Stimulated activated naive B cell treated with anti-CD40 and anti-IgM and Interleukin-4, amounts not matched to agents 10 μg/mL and 1 μg/mL and 100 μg/mL, for 72 hours (primary cell): ENCODE measurements around the gene WDR27.

ENCODE experiments used
- ATAC-seq, 2 donors: fragments of 150-1000 bp; cut with Tn5 transposase; replicated peaks; 2 replicates each; pipeline ENCODE4 v1.10.0; 2021; ENCODE audit warnings: moderate library complexity in 1 of 2
- DNase-seq: peaks from one replicate; pipeline ENCODE4 v3.0.0; 2021
- H3K27ac Mint-ChIP-seq: one replicate; pipeline ENCODE4 v1.8.0; 2022; ENCODE audit warnings: mild to moderate bottlenecking, mixed read lengths
- H3K27me3 Mint-ChIP-seq, 2 donors: one replicate each; pipeline ENCODE4 v1.8.0; 2022; ENCODE audit warnings: mixed read lengths in 2 of 2
- H3K36me3 Mint-ChIP-seq, 2 donors: one replicate each; pipeline ENCODE4 v1.8.0; 2022; ENCODE audit warnings: mixed read lengths in 2 of 2, mild to moderate bottlenecking in 1 of 2
- H3K4me1 Mint-ChIP-seq, 2 donors: one replicate each; pipeline ENCODE4 v1.8.0; 2022; ENCODE audit warnings: mixed read lengths in 2 of 2, mild to moderate bottlenecking in 1 of 2
- H3K4me3 Mint-ChIP-seq, 2 donors: one replicate each; pipeline ENCODE4 v1.8.0; 2022; ENCODE audit warnings: mild to moderate bottlenecking in 2 of 2, mixed read lengths in 2 of 2, moderate library complexity in 1 of 2
- H3K9me3 Mint-ChIP-seq, 2 donors: one replicate each; pipeline ENCODE4 v1.8.0; 2022; ENCODE audit warnings: mixed read lengths in 2 of 2, mild to moderate bottlenecking in 1 of 2

WDR27 gene

GRCh38 chr6:169695131-169695530 is 6.7 kb downstream of the WDR27 start:
- no peak for ATAC-seq

GRCh38 chr6:169692516-169692915 is 9.3 kb downstream of the WDR27 start:
- ATAC-seq: no peak
- no peak for DNase-seq
- Mint-ChIP-seq H3K9me3 (peaks cover 11 to 13% of the 10 kb centered on the region in 2 donors), H3K27me3 (no peaks in the 10 kb centered on the region), H3K4me1 (peaks cover 5 to 19% of the 10 kb centered on the region in 2 donors), H3K27ac (no peak overlapping the region), H3K4me3 (no peak overlapping the region), H3K36me3 (peaks cover 47 to 70% of the 10 kb centered on the region in 2 donors)

More at GRCh38 chr6:169695131-169695530, 6.7 kb downstream of the WDR27 start:
- Mint-ChIP-seq H3K4me3 (no peak overlapping the region), H3K27me3 (no peaks in the 10 kb centered on the region), H3K9me3 (peaks cover 11 to 13% of the 10 kb centered on the region in 2 donors), H3K36me3 (peaks cover 46 to 66% of the 10 kb centered on the region in 2 donors), H3K27ac (no peak overlapping the region), H3K4me1 (peaks cover 12 to 29% of the 10 kb centered on the region in 2 donors)
- DNase-seq: no peak

DNA sequence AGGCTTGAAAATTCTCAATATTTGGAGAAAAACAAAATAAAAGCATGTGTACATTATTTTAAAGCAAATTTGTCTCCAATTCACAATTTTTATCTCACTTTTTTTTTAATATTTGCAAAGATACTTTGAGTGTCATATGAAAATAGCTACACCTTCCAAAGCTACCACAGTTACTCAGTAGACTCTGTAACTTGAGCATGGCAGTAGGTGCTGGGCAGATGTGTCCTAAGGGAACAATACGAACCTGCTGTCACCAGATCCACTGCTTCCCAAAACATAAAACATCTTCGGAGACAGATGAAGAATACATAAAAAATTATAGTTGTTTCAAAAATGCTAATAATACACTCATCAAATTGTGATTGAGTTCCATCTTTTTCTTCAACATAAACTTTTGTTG is 10.6 kb downstream of the WDR27 start:
- Mint-ChIP-seq H3K36me3 (peaks cover 47 to 71% of the 10 kb centered on the region in 2 donors), H3K27me3 (no peaks in the 10 kb centered on the region), H3K9me3 (peaks cover 16 to 17% of the 10 kb centered on the region in 2 donors), H3K27ac (no peak overlapping the region), H3K4me1 (peaks cover 5 to 19% of the 10 kb centered on the region in 2 donors), H3K4me3 (no peak overlapping the region)
- DNase-seq (no peak), ATAC-seq (no peak)

DNA sequence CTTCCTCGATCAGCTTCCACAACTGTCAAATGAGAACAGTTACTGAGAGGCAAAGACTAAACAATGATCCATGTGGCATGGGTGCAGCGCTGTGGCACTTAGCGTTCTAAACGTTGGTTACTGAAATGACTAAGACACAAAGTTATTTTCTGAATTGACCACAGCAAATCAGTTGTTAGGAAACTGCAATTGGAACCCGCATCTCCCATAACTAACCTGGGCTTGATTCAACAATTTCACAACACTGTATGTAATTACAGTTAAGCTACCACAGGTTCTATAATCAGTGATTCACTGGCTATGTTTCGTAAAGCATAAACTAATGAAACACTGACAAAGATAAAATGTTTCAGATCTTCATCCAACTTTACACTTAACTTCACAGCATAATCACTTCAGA is 12.5 kb downstream of the WDR27 start:
- Mint-ChIP-seq H3K27me3 (no peaks in the 10 kb centered on the region), H3K4me3 (no peak overlapping the region), H3K9me3 (peaks cover 25 to 26% of the 10 kb centered on the region in 2 donors), H3K4me1 (peaks cover 8 to 19% of the 10 kb centered on the region in 2 donors), H3K27ac (no peak overlapping the region), H3K36me3 (peaks cover 53 to 74% of the 10 kb centered on the region in 2 donors)
- DNase-seq (no peak), ATAC-seq (no peak)

DNA sequence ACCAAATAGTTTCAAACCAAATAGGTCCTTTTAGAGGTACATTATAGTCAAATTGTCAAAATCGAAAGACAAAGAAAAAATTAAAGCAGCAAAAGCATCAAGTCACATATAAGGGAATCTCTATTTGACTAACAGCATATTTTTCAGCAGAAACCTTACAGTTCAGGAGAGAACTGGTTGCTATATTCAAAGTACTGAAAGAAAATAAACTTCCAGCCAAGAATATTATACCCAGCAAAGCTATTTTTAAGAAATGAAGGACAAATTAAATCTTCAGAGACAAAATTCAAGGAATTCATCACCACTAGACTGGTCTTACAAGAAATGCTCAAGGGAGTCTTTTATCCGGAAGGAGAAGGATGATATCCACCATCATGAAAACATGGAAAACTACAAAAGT is 16.0 kb downstream of the WDR27 start:
- Mint-ChIP-seq H3K27ac (no peak overlapping the region), H3K27me3 (no peaks in the 10 kb centered on the region), H3K36me3 (peaks cover 59 to 84% of the 10 kb centered on the region in 2 donors), H3K9me3 (peaks cover 21 to 23% of the 10 kb centered on the region in 2 donors), H3K4me1 (peaks cover 15 to 22% of the 10 kb centered on the region in 2 donors), H3K4me3 (no peak overlapping the region)
- DNase-seq (no peak), ATAC-seq (no peak)

DNA sequence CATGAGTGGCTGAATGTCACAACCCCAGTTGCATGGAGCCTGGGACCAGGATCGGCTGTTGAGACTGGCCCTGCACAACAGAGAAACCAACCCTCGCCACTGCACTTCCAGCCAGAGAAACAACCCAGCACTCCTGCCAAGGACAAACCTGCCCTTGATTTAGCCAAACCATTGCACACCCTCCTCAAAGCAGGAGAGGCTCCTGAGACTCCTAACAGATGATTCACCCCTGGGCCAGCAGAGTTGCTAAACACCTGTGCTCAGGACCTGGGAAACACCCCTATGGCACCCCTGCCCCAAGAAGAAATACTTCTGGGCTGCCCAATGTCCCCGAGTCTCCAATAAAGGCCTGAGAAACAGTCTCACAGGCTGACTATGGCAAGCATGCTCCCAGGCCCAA is 17.8 kb downstream of the WDR27 start:
- Mint-ChIP-seq H3K4me1 (peaks cover 10 to 16% of the 10 kb centered on the region in 2 donors), H3K27me3 (no peaks in the 10 kb centered on the region), H3K36me3 (peaks cover 61 to 85% of the 10 kb centered on the region in 2 donors), H3K4me3 (no peak overlapping the region), H3K9me3 (peaks cover 23 to 30% of the 10 kb centered on the region in 2 donors), H3K27ac (no peak overlapping the region)
- ATAC-seq: no peak
- DNase-seq: no peak

DNA sequence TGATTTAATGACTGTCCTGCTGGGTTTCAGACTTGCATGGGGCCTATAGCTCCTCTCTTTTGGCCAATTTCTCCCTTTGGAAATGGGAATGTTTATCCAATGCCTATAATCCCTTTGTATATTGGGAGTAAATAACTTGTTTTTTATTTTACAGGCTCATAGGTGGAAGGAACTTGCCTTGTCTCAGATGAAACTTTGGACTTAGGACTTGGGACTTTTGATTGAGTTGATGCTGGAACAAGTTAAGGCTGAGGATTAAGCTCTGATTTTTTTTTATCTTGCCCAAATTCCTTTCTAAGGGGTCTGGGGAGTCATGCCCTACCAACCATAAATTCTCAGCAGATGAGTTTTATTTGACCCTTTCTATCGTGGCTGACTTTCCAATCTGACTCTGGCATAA is 23.5 kb downstream of the WDR27 start:
- Mint-ChIP-seq H3K9me3 (peaks cover 9 to 11% of the 10 kb centered on the region in 2 donors), H3K4me1 (peaks cover under 1 to 8% of the 10 kb centered on the region in 2 donors), H3K27ac (no peak overlapping the region), H3K27me3 (no peaks in the 10 kb centered on the region), H3K36me3 (peaks cover 53 to 74% of the 10 kb centered on the region in 2 donors), H3K4me3 (no peak overlapping the region)
- no peak for ATAC-seq
- no peak for DNase-seq

DNA sequence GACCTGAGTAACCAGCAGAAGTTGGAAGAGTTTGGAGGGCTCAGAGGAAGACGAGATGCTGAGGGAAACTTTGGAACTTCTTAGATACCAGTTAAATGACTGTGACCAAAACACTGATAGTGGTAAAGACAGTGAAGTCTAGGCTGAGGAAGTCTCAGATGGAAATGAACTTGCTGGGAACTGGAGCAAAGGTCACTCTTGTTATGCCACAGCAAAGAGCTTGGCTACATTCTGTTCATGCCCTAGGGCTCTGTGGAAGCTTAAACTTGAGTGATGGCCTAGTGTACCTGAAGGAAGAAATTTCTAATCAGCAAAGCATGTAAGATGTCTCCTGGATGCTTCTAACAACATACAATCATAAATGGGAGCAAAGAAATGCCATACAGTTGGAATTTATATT is 24.7 kb downstream of the WDR27 start:
- H3K27ac Mint-ChIP-seq: no peak overlapping the region
- no peak overlapping the region for H3K4me3 Mint-ChIP-seq
- no peaks in the 10 kb centered on the region for H3K27me3 Mint-ChIP-seq
- H3K4me1 Mint-ChIP-seq: no peaks in the 10 kb centered on the region
- peaks cover 9 to 11% of the 10 kb centered on the region in 2 donors for H3K9me3 Mint-ChIP-seq
- DNase-seq (no peak), ATAC-seq (no peak)
- peaks cover 52 to 72% of the 10 kb centered on the region in 2 donors for H3K36me3 Mint-ChIP-seq

DNA sequence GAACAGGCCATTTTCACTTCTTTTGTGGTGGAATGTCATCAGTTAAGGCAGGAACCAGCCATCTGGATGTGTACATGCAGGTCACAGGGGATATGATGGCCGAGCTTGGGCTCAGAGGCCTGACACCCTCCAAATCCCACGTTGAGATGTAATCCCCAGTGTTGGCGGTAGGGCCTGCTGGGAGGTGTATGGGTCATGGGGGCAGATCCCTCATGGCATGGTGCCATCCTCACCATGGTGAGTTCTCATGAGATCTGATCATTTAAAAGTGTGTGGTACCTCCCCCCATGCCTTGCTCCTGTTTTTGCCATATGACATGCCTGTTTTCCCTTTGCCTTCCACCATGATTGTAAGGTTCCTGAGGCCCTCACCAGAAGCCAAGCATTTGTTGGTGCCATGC is 26.8 kb downstream of the WDR27 start:
- Mint-ChIP-seq H3K27ac (no peak overlapping the region), H3K27me3 (no peaks in the 10 kb centered on the region), H3K4me3 (no peak overlapping the region), H3K36me3 (peaks cover 40 to 63% of the 10 kb centered on the region in 2 donors), H3K4me1 (peaks cover 0 to 3% of the 10 kb centered on the region in 2 donors), H3K9me3 (peaks cover 2 to 4% of the 10 kb centered on the region in 2 donors)
- no peak for DNase-seq
- ATAC-seq: no peak

DNA sequence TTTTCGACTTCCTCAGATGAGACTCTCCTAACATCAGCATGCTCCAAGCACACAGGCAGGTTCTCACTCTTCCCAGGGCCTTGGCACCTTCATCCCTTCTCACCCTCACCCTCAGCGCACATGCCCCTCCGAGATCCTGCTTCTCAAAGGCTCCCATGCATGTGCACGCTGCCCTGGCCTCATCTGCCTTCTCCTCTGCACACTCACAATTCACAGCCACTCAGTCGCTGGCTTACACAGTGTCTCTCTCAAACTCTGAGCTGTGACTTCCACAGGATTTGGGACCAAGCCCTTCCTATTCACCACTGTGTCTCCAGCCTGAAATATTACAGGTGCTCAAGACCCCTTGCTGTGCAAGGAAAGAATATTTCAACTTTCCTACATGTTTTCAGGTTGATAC is 30.3 kb downstream of the WDR27 start:
- no peak for DNase-seq
- Mint-ChIP-seq H3K9me3 (peaks cover 0 to 4% of the 10 kb centered on the region in 2 donors), H3K4me3 (no peak overlapping the region), H3K27ac (no peak overlapping the region), H3K27me3 (no peaks in the 10 kb centered on the region), H3K36me3 (peaks cover 55 to 67% of the 10 kb centered on the region in 2 donors), H3K4me1 (peaks cover 0 to 4% of the 10 kb centered on the region in 2 donors)
- ATAC-seq: no peak

DNA sequence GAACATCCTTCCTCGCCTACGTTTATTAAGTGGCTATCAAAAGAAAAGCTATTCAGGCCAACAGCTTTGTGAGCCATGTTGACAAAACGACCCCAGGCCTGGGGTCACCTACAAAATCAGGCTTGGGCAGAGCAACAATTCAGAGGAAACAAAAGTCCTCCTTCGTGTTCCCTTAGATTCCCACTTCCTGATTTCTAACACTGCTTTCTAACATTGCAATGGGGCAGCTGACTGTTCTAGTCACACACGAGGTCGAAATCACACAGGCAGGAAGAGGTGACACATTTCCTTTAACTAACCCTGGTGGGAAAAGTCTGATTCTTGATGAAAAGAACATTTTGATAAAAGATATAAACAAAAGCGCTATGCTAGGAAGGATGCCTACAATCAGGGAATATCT is 31.9 kb downstream of the WDR27 start:
- ATAC-seq (no peak), DNase-seq (no peak)
- H3K4me1 Mint-ChIP-seq: peaks cover 0 to 4% of the 10 kb centered on the region in 2 donors
- H3K36me3 Mint-ChIP-seq: peaks cover 49 to 64% of the 10 kb centered on the region in 2 donors
- no peak overlapping the region for H3K4me3 Mint-ChIP-seq
- H3K27me3 Mint-ChIP-seq: no peaks in the 10 kb centered on the region
- peaks cover 0 to 4% of the 10 kb centered on the region in 2 donors for H3K9me3 Mint-ChIP-seq
- H3K27ac Mint-ChIP-seq: no peak overlapping the region

GRCh38 chr6:169669147-169669546 is 32.7 kb downstream of the WDR27 start:
- peaks cover 44 to 60% of the 10 kb centered on the region in 2 donors for H3K36me3 Mint-ChIP-seq
- no peak overlapping the region for H3K4me3 Mint-ChIP-seq
- no peak for DNase-seq
- H3K27me3 Mint-ChIP-seq: no peaks in the 10 kb centered on the region
- peaks cover 0 to 4% of the 10 kb centered on the region in 2 donors for H3K4me1 Mint-ChIP-seq
- H3K27ac Mint-ChIP-seq: no peak overlapping the region
- ATAC-seq: no peak
- no peaks in the 10 kb centered on the region for H3K9me3 Mint-ChIP-seq

DNA sequence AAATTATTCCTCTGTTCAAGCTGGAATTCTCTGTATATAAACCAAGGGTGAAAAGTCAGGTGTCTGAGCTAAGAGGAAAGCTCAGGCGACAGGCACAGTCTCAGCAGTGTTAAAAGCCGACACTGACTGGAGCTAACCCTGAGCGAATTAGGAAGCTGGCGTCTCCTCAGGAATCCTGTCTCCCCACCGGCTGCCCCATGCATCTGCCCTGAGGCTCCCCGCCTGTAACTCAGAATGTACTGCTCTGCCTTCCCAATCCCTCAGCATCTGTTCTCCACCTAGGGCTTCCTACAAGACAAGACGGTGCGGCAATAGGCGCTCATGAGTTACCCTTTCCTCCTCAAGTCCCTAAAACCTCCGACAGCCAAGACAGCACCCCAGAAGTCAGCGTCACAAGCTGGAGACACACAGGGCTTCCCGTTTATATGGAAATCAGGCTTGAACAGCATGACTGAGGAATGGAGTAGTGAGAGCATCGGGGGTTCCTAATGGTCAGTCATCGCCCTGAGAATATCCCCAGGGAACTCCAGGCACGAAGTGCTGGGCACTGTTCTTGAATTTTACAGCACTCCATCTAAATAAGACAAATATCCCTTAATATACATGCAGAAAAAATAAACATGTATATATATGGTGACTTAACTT is 33.5 kb downstream of the WDR27 start:
- DNase-seq (no peak), ATAC-seq (no peak)
- Mint-ChIP-seq H3K36me3 (peaks cover 47 to 60% of the 10 kb centered on the region in 2 donors), H3K27ac (no peak overlapping the region), H3K4me1 (peaks cover 0 to 4% of the 10 kb centered on the region in 2 donors), H3K4me3 (no peak overlapping the region), H3K9me3 (no peaks in the 10 kb centered on the region), H3K27me3 (no peaks in the 10 kb centered on the region)

- Mint-ChIP-seq H3K27me3 (no peaks in the 10 kb centered on the region), H3K4me3 (no peak overlapping the region), H3K36me3 (peaks cover 49 to 61% of the 10 kb centered on the region in 2 donors), H3K4me1 (peaks cover 0 to 4% of the 10 kb centered on the region in 2 donors), H3K27ac (no peak overlapping the region), H3K9me3 (no peaks in the 10 kb centered on the region)
- ATAC-seq: no peak
- DNase-seq: no peak
Measured at GRCh38 chr6:169667716-169668115, 34.1 kb downstream of the WDR27 start.

DNA sequence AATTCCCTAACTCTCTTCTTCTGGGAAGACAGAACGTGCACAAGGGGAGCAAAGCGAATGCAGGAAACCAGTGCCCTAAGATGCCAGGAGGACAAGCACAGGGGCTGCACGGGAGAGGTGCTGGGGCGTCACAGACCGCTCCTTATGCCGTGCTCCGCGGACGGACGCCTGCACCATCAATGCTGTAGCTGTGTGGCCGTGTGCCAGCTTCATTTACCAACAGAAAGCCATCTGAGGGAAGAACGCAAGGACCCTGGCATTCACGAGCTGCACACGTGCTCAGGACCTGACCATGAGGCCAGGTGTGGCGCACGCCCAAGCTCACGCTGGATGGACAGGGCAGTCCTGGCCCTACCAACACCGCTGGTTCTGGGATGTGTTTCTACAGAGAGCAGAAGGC is 35.4 kb downstream of the WDR27 start:
- ATAC-seq (no peak), DNase-seq (no peak)
- Mint-ChIP-seq H3K27ac (no peak overlapping the region), H3K4me1 (peaks cover 0 to 2% of the 10 kb centered on the region in 2 donors), H3K27me3 (no peaks in the 10 kb centered on the region), H3K36me3 (peaks cover 44 to 63% of the 10 kb centered on the region in 2 donors), H3K4me3 (no peak overlapping the region), H3K9me3 (no peaks in the 10 kb centered on the region)
